Measurements from ENCODE around the gene WSCD1. TPM values are rescaled to one million over a fixed set of nuclear protein-coding genes. Genes with fewer than 3 reads are reported as not detected.

Gene WSCD1
- total and polyA plus RNA-seq, 2 of the 4 experiments (the other 2 are of a cell fraction) = 0.07 TPM; not detected in 1

DNA sequence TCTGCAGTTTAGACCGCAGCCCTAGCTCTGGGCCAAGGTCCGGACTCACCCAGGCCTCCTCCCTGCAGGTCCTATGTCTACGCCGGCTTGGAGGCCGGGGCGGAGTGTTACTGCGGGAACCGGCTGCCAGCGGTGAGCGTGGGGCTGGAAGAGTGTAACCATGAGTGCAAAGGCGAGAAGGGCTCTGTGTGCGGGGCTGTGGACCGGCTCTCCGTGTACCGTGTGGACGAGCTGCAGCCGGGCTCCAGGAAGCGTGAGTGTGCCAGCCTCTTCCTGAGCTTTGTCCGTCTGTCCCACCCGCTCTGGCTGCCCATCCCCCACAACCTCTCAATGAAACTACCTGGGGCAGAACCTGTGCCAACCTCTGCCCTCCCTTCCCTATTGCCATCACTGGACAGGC is 20.1 kb downstream of the WSCD1 start:
- CTCF ChIA-PET = no interaction called here
- dilution Hi-C loops (cut with HindIII; ENCODE audit: low sequenced_read_pairs, unreplicated experiment) = no loop called here
- BruUV-seq (replicated peaks) = no TSS peak

More for the DNA sequence above, 20.1 kb downstream of the WSCD1 start:
- no peaks in the 10 kb centered on the region for H3K9me1 ChIP-seq (ENCODE audit: insufficient read depth, low read length)
- no peak overlapping the region for H4K5ac ChIP-seq (ENCODE audit: low read depth, low read length)
- H4K20me1 ChIP-seq (ENCODE audit: insufficient read depth, low read length) = no peaks in the 10 kb centered on the region
- intact Hi-C loops (cut with micrococcal nuclease) (no loop called here), in situ Hi-C loops (cut with MboI; ENCODE audit: low sequenced_read_pairs) (no loop called here)
- H3K14ac ChIP-seq (replicated peaks; ENCODE audit: low read depth, low read length) = no peak overlapping the region
- POLR2A ChIA-PET (ENCODE audit: unreplicated experiment) = no interaction called here
- no peak for TF ChIP-seq MAZ (IDR thresholded peaks at IDR 0.05; ENCODE audit: borderline replicate concordance, low read depth, low read length)
- TF ChIP-seq SMC3 (IDR thresholded peaks at IDR 0.05; ENCODE audit: low read depth, low read length) = no peak
- no peak for TF ChIP-seq POLR2A (IDR thresholded peaks at IDR 0.05; ENCODE audit: low read depth, low read length)
- no peak for TF ChIP-seq FOS (IDR thresholded peaks at IDR 0.05; ENCODE audit: low read depth, low read length)
- TF ChIP-seq RAD21 (IDR thresholded peaks at IDR 0.05; ENCODE audit: low read length) = no peak
- no peak for TF ChIP-seq MXI1 (IDR thresholded peaks at IDR 0.05; ENCODE audit: borderline replicate concordance, low read depth, low read length)
- no peak for TF ChIP-seq USF2 (IDR thresholded peaks at IDR 0.05; ENCODE audit: low read depth, low read length)
- TF ChIP-seq, protein P1, sequence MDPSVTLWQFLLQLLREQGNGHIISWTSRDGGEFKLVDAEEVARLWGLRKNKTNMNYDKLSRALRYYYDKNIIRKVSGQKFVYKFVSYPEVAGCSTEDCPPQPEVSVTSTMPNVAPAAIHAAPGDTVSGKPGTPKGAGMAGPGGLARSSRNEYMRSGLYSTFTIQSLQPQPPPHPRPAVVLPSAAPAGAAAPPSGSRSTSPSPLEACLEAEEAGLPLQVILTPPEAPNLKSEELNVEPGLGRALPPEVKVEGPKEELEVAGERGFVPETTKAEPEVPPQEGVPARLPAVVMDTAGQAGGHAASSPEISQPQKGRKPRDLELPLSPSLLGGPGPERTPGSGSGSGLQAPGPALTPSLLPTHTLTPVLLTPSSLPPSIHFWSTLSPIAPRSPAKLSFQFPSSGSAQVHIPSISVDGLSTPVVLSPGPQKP (IDR thresholded peaks at IDR 0.05; ENCODE audit: borderline replicate concordance, low read depth, low read length) = no peak
- TF ChIP-seq BHLHE40 (IDR thresholded peaks at IDR 0.05; ENCODE audit: low read depth, low read length) = no peak
- H4K8ac ChIP-seq (ENCODE audit: low read depth in 2 of 2, low read length in 2 of 2) = no peak overlapping the region
- H3K79me1 ChIP-seq (ENCODE audit: low read depth in 1 of 2, low read length in 2 of 2) = no peaks in the 10 kb centered on the region
- no peak overlapping the region for H2AK9ac ChIP-seq (replicated peaks; ENCODE audit: low read depth, low read length, poor library complexity)
- ATAC-seq (ENCODE audit: low read depth) (no peak), DNase-seq (no peak)
- no CpG with 5 or more reads among the region's 20 CpGs for WGBS, 2 experiments (ENCODE audit: extremely low coverage in 2 of 2, insufficient read length in 1 of 2)
- no peak overlapping the region for H3K27ac ChIP-seq (ENCODE audit: insufficient read depth, low read length)
- no peak overlapping the region for H3K56ac ChIP-seq (ENCODE audit: extremely low read depth, insufficient read depth, low read length)
- no peak overlapping the region for H3K4me3 ChIP-seq (ENCODE audit: insufficient read depth, low read depth, low read length)
- H3K9me3 ChIP-seq (ENCODE audit: control insufficient read depth, insufficient read depth, low read length) = peaks cover 4% of the 10 kb centered on the region; the same call in 1 of the 2 replicates
- H3K36me3 ChIP-seq (ENCODE audit: control insufficient read depth, insufficient read depth, low read length) = no peaks in the 10 kb centered on the region
- H3K4ac ChIP-seq (ENCODE audit: low read depth, low read length) = no peak overlapping the region
- H3K23ac ChIP-seq (ENCODE audit: low read depth, low read length) = no peak overlapping the region
- H2AFZ ChIP-seq (replicated peaks; ENCODE audit: low read length, poor library complexity) = no peak overlapping the region
- no peak overlapping the region for H2BK20ac ChIP-seq (ENCODE audit: low read depth, low read length)
- H3K18ac ChIP-seq (ENCODE audit: low read depth, low read length) = no peak overlapping the region
- H3K9ac ChIP-seq (ENCODE audit: low read depth, low read length) = no peak overlapping the region
- H4K91ac ChIP-seq (ENCODE audit: insufficient read depth, low read depth, low read length) = no peak overlapping the region
- H3K27me3 ChIP-seq (ENCODE audit: control insufficient read depth, insufficient read depth, low read length) = no peaks in the 10 kb centered on the region
- no peak overlapping the region for H3K4me2 ChIP-seq (ENCODE audit: low read depth, low read length)
- no peak overlapping the region for H2BK5ac ChIP-seq (ENCODE audit: low read depth, low read length, poor library complexity, severe bottlenecking)
- H2BK15ac ChIP-seq (ENCODE audit: low read depth, low read length) = no peak overlapping the region
- no peak overlapping the region for H2AK5ac ChIP-seq (ENCODE audit: low read depth, low read length)
- H2BK120ac ChIP-seq (ENCODE audit: low read depth, low read length) = no peak overlapping the region
- H3K4me1 ChIP-seq (ENCODE audit: control insufficient read depth, insufficient read depth, low read length) = no peaks in the 10 kb centered on the region

Data from IMR-90 (cell line).